Measurements from ENCODE around the gene SYN1. TPM values are rescaled to one million over a fixed set of nuclear protein-coding genes. Genes with fewer than 3 reads are reported as not detected.

SYN1 gene
- total RNA-seq, 4 donors from 2014 or later: 0.16 to 0.41 (median 0.39) TPM

DNA sequence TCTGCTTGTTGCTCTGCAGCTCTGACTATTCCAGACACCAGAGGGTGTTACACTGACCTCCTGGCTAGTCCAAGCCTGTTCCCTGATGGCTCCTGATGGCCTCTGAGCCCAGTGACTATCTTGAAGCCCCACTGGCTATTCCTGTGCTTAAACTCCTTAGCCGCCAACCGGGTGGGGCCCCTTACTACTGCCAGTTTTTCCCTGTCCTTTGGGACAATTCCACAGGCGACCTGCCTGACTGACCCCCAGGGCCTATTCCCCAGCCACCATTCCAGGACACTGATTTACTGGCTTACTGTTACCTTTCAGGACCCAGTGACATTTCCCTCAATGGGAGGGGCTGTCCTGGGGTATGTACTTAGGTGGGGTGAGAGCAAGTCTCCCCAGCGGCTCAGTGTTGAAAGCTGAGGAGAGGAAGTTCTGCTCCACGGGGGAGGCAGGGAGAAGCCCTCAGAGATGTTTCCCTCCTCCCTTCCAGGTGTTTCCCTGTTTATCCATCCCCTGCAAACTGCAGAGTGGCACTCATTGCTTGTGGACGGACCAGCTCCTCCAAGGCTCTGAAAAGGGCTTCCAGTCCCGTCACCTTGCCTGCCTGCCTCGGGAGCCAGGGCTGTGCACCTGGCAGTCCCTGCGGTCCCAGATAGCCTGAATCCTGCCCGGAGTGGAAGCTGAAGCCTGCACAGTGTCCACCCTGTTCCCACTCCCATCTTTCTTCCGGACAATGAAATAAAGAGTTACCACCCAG is 33.4 kb downstream of the SYN1 start:
- Histone ChIP-seq H3K27me3 (no peaks in the 10 kb centered on the region), H3K36me3 (no peaks in the 10 kb centered on the region), H3K9me3 (no peaks in the 10 kb centered on the region), H3K4me1 (peaks cover 0 to 8% (median 0%) of the 10 kb centered on the region in 4 donors), H3K4me3 (no peak overlapping the region), H3K27ac (no peak overlapping the region)
- in situ Hi-C loops (cut with MboI; ENCODE audit: low pct_ligation_motif_present in 1 of 4, low pct_unique_long_range_greater_than_20kb in 1 of 4, low sequenced_read_pairs in 3 of 4): no loop called here
- TF ChIP-seq, protein P1, sequence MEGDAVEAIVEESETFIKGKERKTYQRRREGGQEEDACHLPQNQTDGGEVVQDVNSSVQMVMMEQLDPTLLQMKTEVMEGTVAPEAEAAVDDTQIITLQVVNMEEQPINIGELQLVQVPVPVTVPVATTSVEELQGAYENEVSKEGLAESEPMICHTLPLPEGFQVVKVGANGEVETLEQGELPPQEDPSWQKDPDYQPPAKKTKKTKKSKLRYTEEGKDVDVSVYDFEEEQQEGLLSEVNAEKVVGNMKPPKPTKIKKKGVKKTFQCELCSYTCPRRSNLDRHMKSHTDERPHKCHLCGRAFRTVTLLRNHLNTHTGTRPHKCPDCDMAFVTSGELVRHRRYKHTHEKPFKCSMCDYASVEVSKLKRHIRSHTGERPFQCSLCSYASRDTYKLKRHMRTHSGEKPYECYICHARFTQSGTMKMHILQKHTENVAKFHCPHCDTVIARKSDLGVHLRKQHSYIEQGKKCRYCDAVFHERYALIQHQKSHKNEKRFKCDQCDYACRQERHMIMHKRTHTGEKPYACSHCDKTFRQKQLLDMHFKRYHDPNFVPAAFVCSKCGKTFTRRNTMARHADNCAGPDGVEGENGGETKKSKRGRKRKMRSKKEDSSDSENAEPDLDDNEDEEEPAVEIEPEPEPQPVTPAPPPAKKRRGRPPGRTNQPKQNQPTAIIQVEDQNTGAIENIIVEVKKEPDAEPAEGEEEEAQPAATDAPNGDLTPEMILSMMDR (IDR thresholded peaks at IDR 0.05): no peak
- TF ChIP-seq POLR2AphosphoS5 (IDR thresholded peaks at IDR 0.05) (no peak), EP300 (IDR thresholded peaks at IDR 0.05; ENCODE audit: low read depth) (no peak), POLR2A (IDR thresholded peaks at IDR 0.05) (no peak)
- WGBS, 2 donors (ENCODE audit: low coverage in 1 of 2): 78% methylated on average over 11 of the region's 11 CpGs; no CpG with 5 or more reads in 1 of the 2 donors
- DNase-seq: no peak
- intact Hi-C loops (cut with DNase I; ENCODE audit: low total_unique reads): no loop called here

DNA sequence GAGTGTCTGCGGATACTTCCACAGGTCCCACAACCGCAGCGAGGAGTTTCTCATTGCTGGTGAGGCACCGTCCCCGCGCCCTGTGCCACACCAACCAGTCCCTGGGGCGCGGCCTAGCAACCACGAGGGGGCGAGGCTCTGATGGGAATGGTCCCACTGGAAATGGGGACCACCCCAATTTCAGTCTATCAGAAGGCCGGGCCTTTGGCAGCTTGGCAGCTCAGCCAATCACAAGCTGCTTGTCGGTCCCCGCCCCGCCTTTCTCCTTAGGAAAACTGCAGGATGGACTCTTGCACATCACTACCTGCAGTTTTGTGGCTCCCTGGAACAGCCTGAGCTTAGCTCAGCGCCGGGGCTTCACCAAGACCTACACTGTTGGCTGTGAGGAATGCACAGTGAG is 34.4 kb downstream of the SYN1 start:
- in situ Hi-C loops (cut with MboI; ENCODE audit: low pct_ligation_motif_present in 1 of 4, low pct_unique_long_range_greater_than_20kb in 1 of 4, low sequenced_read_pairs in 3 of 4) (no loop called here), intact Hi-C loops (cut with DNase I; ENCODE audit: low total_unique reads) (no loop called here)
- Histone ChIP-seq H3K27ac (no peak overlapping the region), H3K9me3 (no peaks in the 10 kb centered on the region), H3K27me3 (no peaks in the 10 kb centered on the region), H3K36me3 (no peaks in the 10 kb centered on the region), H3K4me1 (peaks cover 0 to 8% (median 0%) of the 10 kb centered on the region in 4 donors), H3K4me3 (no peak overlapping the region)
- 82% methylated on average over 16 of the region's 16 CpGs; no CpG with 5 or more reads in 1 of the 2 donors for WGBS, 2 donors (ENCODE audit: low coverage in 1 of 2)
- TF ChIP-seq POLR2AphosphoS5 (IDR thresholded peaks at IDR 0.05): no peak
- no peak for TF ChIP-seq EP300 (IDR thresholded peaks at IDR 0.05; ENCODE audit: low read depth)
- no peak for TF ChIP-seq POLR2A (IDR thresholded peaks at IDR 0.05)
- TF ChIP-seq, protein P1 (IDR thresholded peaks at IDR 0.05): no peak
- no peak for DNase-seq

DNA sequence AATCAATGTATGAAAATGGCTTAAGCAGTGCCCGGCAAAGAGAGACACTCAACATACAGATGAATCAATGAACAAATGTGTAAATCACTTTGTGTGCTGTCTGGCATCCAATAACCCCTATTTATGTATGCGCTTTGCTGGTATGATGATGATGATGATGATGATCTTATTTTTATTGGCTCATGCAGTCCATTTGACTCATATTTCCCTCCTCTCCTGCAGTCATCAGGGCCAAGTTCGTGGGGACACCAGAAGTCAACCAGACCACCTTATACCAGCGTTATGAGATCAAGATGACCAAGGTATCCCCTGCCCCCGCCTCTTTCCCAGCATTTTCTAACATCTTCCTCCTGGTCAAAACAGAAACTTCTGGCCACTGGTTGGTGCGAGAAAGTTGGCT is 34.9 kb downstream of the SYN1 start:
- intact Hi-C loops (cut with DNase I; ENCODE audit: low total_unique reads): no loop called here
- 78% methylated on average over 6 of the region's 6 CpGs; no CpG with 5 or more reads in 1 of the 2 donors for WGBS, 2 donors (ENCODE audit: low coverage in 1 of 2)
- no peak overlapping the region for H3K4me3 ChIP-seq
- H3K9me3 ChIP-seq: no peaks in the 10 kb centered on the region
- no peak for DNase-seq
- no peaks in the 10 kb centered on the region for H3K36me3 ChIP-seq
- H3K4me1 ChIP-seq: peaks cover 0 to 8% (median 0%) of the 10 kb centered on the region in 4 donors
- no peak overlapping the region for H3K27ac ChIP-seq
- H3K27me3 ChIP-seq: no peaks in the 10 kb centered on the region
- TF ChIP-seq POLR2A (IDR thresholded peaks at IDR 0.05) (no peak), POLR2AphosphoS5 (IDR thresholded peaks at IDR 0.05) (no peak), EP300 (IDR thresholded peaks at IDR 0.05; ENCODE audit: low read depth) (no peak)
- TF ChIP-seq, protein P1 (IDR thresholded peaks at IDR 0.05): no peak
- in situ Hi-C loops (cut with MboI; ENCODE audit: low pct_ligation_motif_present in 1 of 4, low pct_unique_long_range_greater_than_20kb in 1 of 4, low sequenced_read_pairs in 3 of 4): no loop called here

DNA sequence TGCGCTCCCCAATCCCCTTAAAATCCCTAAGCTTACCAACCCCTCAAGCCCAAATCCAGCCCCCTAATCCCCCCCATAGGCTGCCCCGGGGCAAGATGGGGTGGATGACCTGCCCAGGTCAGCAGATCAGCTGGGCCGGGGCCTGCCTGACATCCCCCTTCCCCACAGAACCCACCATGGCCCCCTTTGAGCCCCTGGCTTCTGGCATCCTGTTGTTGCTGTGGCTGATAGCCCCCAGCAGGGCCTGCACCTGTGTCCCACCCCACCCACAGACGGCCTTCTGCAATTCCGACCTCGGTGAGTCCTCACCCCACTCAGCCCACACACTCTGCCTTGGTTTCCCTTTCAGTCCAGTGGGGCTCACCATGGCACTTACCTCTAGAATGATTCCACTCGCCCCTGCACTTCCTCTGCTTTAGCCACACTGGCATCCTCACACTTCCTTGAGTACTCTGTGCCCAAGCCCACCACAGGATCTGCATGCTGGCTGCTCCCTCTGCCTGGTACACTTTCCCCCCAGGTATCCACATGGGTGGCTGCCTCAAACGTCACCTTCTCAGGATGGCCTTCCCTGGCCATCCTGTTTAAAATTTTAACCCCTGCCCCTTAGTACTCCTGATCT is 36.3 kb downstream of the SYN1 start:
- no peaks in the 10 kb centered on the region for H3K9me3 ChIP-seq
- no peaks in the 10 kb centered on the region for H3K36me3 ChIP-seq
- intact Hi-C loops (cut with DNase I; ENCODE audit: low total_unique reads) (no loop called here), in situ Hi-C loops (cut with MboI; ENCODE audit: low pct_ligation_motif_present in 1 of 4, low pct_unique_long_range_greater_than_20kb in 1 of 4, low sequenced_read_pairs in 3 of 4) (no loop called here)
- no peak for DNase-seq
- H3K27me3 ChIP-seq: no peaks in the 10 kb centered on the region
- 59% methylated on average over 8 of the region's 8 CpGs; no CpG with 5 or more reads in 1 of the 2 donors for whole genome bisulfite sequencing, 2 donors (ENCODE audit: low coverage in 1 of 2)
- TF ChIP-seq POLR2A (IDR thresholded peaks at IDR 0.05) (no peak), POLR2AphosphoS5 (IDR thresholded peaks at IDR 0.05) (no peak), EP300 (IDR thresholded peaks at IDR 0.05; ENCODE audit: low read depth) (no peak)
- TF ChIP-seq, protein P1 (IDR thresholded peaks at IDR 0.05): no peak
- peaks cover 0 to 8% (median 0%) of the 10 kb centered on the region in 4 donors for H3K4me1 ChIP-seq
- H3K27ac ChIP-seq: peak overlapping the region in 3 of 4 donors; percentile 80 to 85 (median 80)
- H3K4me3 ChIP-seq: peak overlapping the region in 1 of 4 donors; percentile 48
